ENCODE measurements around the gene TARS1.

- no peak for TF ChIP-seq CTCF (conservative IDR thresholded peaks at IDR 0.05)
- no peak for TF ChIP-seq EZH2 (IDR thresholded peaks at IDR 0.05; ENCODE audit: low read depth)
Measured at GRCh38 chr5:33460210-33460609, 19.4 kb downstream of the TARS1 start.

Data from PC-9 (cell line).